T1000 (cell line): ENCODE measurements around the gene COQ2.
"Not testable (repeated sequence)": the region's sequence is repeated elsewhere in the genome, so short reads cannot be mapped to it uniquely, and the experiment has no call there.

Experiments used
- DNase-seq: peaks from one replicate; lab custom pipeline; 2025; ENCODE audit warnings: mixed read lengths; lab: John Stamatoyannopoulos, UW

COQ2 gene

GRCh38 chr4:83283181-83283580 lies 1.4 kb downstream of the COQ2 start:
- no peak for DNase-seq

- peak; percentile 19 for DNase-seq
Measured at GRCh38 chr4:83282049-83282535, 2.5 kb downstream of the COQ2 start.

- no peak for DNase-seq
Measured at GRCh38 chr4:83281307-83281706, 3.3 kb downstream of the COQ2 start.

GRCh38 chr4:83276299-83277040 lies 8.1 kb downstream of the COQ2 start:
- no peak for DNase-seq

- not testable (repeated sequence) for DNase-seq
Measured at GRCh38 chr4:83273926-83274325, 10.7 kb downstream of the COQ2 start.

- no peak for DNase-seq
Measured at GRCh38 chr4:83272900-83273299, 11.7 kb downstream of the COQ2 start.

GRCh38 chr4:83269256-83269655 lies 15.3 kb downstream of the COQ2 start:
- no peak for DNase-seq

- DNase-seq: no peak
Measured at GRCh38 chr4:83268491-83268890, 16.1 kb downstream of the COQ2 start.

GRCh38 chr4:83267830-83268475 lies 16.6 kb downstream of the COQ2 start:
- DNase-seq: no peak

GRCh38 chr4:83267121-83267829 lies 17.3 kb downstream of the COQ2 start:
- DNase-seq: no peak

- DNase-seq: no peak
Measured at GRCh38 chr4:83266689-83267088, 17.9 kb downstream of the COQ2 start.

- no peak for DNase-seq
Measured at GRCh38 chr4:83263106-83263505, 21.5 kb downstream of the COQ2 start.

GRCh38 chr4:83262682-83263081 lies 21.9 kb downstream of the COQ2 start:
- no peak for DNase-seq

GRCh38 chr4:83261307-83261706 lies 23.3 kb downstream of the COQ2 start:
- DNase-seq: no peak

GRCh38 chr4:83259586-83259985 lies 25.0 kb downstream of the COQ2 start:
- no peak for DNase-seq

GRCh38 chr4:83258461-83258860 lies 26.1 kb downstream of the COQ2 start:
- no peak for DNase-seq

- no peak for DNase-seq
Measured at GRCh38 chr4:83257811-83258210, 26.8 kb downstream of the COQ2 start.

- peak; percentile 4 for DNase-seq
Measured at GRCh38 chr4:83255584-83255983, 29.0 kb downstream of the COQ2 start.

GRCh38 chr4:83252782-83253405 lies 31.7 kb downstream of the COQ2 start:
- DNase-seq: no peak

- no peak for DNase-seq
Measured at GRCh38 chr4:83251447-83251830, 33.2 kb downstream of the COQ2 start.

- no peak for DNase-seq
Measured at GRCh38 chr4:83250687-83251446, 33.7 kb downstream of the COQ2 start.

- no peak for DNase-seq
Measured at GRCh38 chr4:83248486-83248885, 36.1 kb downstream of the COQ2 start.
